ENCODE data around the gene ARHGEF28.
A peak's percentile ranks its signal among the peaks of the same experiment; 100 is the strongest.

The ARHGEF28 gene

DNA sequence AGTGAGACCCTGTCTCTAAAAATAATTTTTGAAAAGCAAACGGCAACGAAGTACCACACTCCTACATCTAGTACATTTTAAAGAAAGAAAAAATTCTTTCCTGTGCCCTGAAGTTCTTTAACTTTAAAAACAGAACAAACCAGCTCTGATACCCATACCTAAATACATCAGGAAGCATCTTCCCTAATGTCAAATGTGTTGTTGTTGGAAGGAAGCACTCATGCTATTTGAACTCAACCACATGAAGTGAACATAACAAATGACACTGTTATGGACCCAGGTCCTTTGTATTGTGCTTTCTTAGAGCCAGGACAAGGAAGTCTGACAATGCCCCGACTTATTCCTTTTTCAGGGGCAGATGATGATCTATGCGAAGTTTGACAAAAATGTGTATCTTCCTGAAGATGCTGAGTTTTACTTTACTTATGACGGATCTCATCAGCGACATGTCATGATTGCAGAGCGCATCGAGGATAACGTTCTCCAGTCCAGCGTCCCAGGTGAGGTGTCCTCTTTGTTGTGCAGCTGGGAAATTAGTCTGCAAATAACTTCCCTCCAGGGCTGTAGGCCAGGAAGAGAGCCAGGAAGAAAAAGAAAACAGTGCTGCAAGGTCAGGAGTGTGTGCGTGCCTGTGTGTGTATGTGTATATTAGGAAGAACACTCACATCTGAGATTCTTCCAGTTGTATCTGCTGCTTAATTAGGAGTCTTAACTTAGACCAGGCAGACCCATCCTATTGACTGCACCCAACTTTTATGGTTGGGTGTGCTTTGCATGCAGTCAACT lies 123.7 kb downstream of the ARHGEF28 start:
- peaks cover 7% of the 10 kb centered on the region; the same call in 1 of the 2 replicates for H3F3A ChIP-seq (ENCODE audit: insufficient read depth, low read length)
- no peak overlapping the region for H3K27ac ChIP-seq (ENCODE audit: low read length)
- no peaks in the 10 kb centered on the region for H3K9me2 ChIP-seq (replicated peaks; ENCODE audit: insufficient read depth, low read length)
- H3K4me3 ChIP-seq (ENCODE audit: low read length) = no peak overlapping the region
- no peak overlapping the region for H3K4me2 ChIP-seq (ENCODE audit: low read depth, low read length)
- no peaks in the 10 kb centered on the region for H4K20me1 ChIP-seq (ENCODE audit: insufficient read depth, low read length)
- TF ChIP-seq, protein P1, sequence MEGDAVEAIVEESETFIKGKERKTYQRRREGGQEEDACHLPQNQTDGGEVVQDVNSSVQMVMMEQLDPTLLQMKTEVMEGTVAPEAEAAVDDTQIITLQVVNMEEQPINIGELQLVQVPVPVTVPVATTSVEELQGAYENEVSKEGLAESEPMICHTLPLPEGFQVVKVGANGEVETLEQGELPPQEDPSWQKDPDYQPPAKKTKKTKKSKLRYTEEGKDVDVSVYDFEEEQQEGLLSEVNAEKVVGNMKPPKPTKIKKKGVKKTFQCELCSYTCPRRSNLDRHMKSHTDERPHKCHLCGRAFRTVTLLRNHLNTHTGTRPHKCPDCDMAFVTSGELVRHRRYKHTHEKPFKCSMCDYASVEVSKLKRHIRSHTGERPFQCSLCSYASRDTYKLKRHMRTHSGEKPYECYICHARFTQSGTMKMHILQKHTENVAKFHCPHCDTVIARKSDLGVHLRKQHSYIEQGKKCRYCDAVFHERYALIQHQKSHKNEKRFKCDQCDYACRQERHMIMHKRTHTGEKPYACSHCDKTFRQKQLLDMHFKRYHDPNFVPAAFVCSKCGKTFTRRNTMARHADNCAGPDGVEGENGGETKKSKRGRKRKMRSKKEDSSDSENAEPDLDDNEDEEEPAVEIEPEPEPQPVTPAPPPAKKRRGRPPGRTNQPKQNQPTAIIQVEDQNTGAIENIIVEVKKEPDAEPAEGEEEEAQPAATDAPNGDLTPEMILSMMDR (IDR thresholded peaks at IDR 0.05; ENCODE audit: low read length) = no peak
- H3K36me3 ChIP-seq (replicated peaks; ENCODE audit: insufficient read depth, low read length) = no peaks in the 10 kb centered on the region
- no peak overlapping the region for H3K9ac ChIP-seq (ENCODE audit: low read length)
- H2AFZ ChIP-seq (ENCODE audit: low read length) = no peak overlapping the region
- H3K4me1 ChIP-seq (ENCODE audit: low read length) = peaks cover 15% of the 10 kb centered on the region; the same call in 1 of the 2 replicates
- no peaks in the 10 kb centered on the region for H3K79me2 ChIP-seq (ENCODE audit: low read length)
- no peaks in the 10 kb centered on the region for H3K9me3 ChIP-seq (replicated peaks; ENCODE audit: insufficient read depth, low read length)
- DNase-seq = no peak
- no peaks in the 10 kb centered on the region for H3K27me3 ChIP-seq (replicated peaks; ENCODE audit: insufficient read depth, low read length)

DNA sequence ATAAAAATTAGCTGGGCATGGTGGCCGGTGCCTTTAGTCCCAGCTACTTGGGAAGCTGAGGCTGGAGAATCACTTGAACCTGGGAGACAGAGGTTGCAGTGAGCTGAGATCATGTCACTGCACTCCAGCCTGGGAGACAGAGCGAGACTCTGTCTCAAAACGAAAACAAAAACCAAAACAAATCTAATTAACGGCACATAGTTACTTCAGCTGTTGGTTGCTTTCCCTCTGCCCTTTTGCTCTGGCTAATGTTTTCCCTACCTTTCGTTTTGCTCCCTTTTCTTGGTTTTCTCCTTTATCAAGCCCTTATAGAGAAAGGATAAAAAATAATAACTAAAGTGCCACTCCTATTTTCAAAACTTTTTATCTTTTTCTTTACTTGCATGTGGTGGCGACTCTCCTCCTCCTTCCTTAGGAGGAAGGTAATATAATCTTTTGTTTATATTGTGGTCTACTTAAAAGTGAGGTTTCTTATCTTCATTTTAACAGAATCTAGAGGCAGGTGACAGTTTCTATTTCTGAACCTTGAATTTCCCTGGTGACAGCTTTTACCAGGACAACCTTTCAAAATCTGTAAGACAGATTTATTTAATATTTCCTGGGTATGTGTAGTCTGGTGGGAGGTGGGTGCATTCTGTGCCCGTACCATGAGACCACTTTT lies 125.4 kb downstream of the ARHGEF28 start:
- no peaks in the 10 kb centered on the region for H3K36me3 ChIP-seq (replicated peaks; ENCODE audit: insufficient read depth, low read length)
- H4K20me1 ChIP-seq (ENCODE audit: insufficient read depth, low read length) = no peaks in the 10 kb centered on the region
- DNase-seq = peak; percentile 30
- H3K9me3 ChIP-seq (replicated peaks; ENCODE audit: insufficient read depth, low read length) = no peaks in the 10 kb centered on the region
- H3K9ac ChIP-seq (ENCODE audit: low read length) = no peak overlapping the region
- H3F3A ChIP-seq (ENCODE audit: insufficient read depth, low read length) = peaks cover 7% of the 10 kb centered on the region; the same call in 1 of the 2 replicates
- H3K9me2 ChIP-seq (replicated peaks; ENCODE audit: insufficient read depth, low read length) = no peaks in the 10 kb centered on the region
- peak overlapping the region; percentile 10; the same call in 1 of the 2 replicates for H3K27ac ChIP-seq (ENCODE audit: low read length)
- H3K4me1 ChIP-seq (ENCODE audit: low read length) = peaks cover 15% of the 10 kb centered on the region; the same call in 1 of the 2 replicates
- no peak for TF ChIP-seq EZH2phosphoT487 (IDR thresholded peaks at IDR 0.05; ENCODE audit: low read length)
- TF ChIP-seq, protein P1 (IDR thresholded peaks at IDR 0.05; ENCODE audit: low read length) = no peak
- TF ChIP-seq EZH2 (optimal IDR thresholded peaks at IDR 0.05; ENCODE audit: low read depth, low read length) = no peak
- peak overlapping the region; percentile 50 for H3K4me3 ChIP-seq (ENCODE audit: low read length)
- peak overlapping the region; percentile 54 for H3K4me2 ChIP-seq (ENCODE audit: low read depth, low read length)
- H3K79me2 ChIP-seq (ENCODE audit: low read length) = no peaks in the 10 kb centered on the region
- H2AFZ ChIP-seq (ENCODE audit: low read length) = peak overlapping the region; percentile 62; the same call in 1 of the 2 replicates
- H3K27me3 ChIP-seq (replicated peaks; ENCODE audit: insufficient read depth, low read length) = no peaks in the 10 kb centered on the region

DNA sequence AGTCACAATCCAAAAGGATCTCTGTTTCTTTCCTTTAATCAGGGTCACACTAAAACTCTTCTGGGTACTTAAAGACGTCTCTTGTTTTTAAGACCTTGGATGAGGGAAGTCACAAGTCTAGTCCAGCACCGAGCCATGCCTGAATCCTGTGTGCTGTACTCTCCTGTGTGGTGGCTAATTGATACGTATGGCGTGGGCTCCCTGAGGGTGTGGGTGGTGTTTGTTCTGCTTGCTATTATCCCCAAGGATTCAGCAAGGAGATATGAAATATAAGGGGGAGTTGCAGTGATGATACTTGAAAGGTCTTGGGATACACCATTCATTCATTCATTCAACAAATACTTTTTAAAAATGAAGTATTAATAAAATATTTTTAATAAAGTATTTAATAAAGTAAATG lies 128.3 kb downstream of the ARHGEF28 start:
- no peaks in the 10 kb centered on the region for H3K36me3 ChIP-seq (replicated peaks; ENCODE audit: insufficient read depth, low read length)
- no peak for TF ChIP-seq EZH2phosphoT487 (IDR thresholded peaks at IDR 0.05; ENCODE audit: low read length)
- no peak for TF ChIP-seq EZH2 (optimal IDR thresholded peaks at IDR 0.05; ENCODE audit: low read depth, low read length)
- TF ChIP-seq, protein P1 (IDR thresholded peaks at IDR 0.05; ENCODE audit: low read length) = no peak
- H3K79me2 ChIP-seq (ENCODE audit: low read length) = no peaks in the 10 kb centered on the region
- H3F3A ChIP-seq (ENCODE audit: insufficient read depth, low read length) = peaks cover 7% of the 10 kb centered on the region; the same call in 1 of the 2 replicates
- H3K9me3 ChIP-seq (replicated peaks; ENCODE audit: insufficient read depth, low read length) = no peaks in the 10 kb centered on the region
- H2AFZ ChIP-seq (ENCODE audit: low read length) = no peak overlapping the region
- H3K4me1 ChIP-seq (ENCODE audit: low read length) = peaks cover 15% of the 10 kb centered on the region; the same call in 1 of the 2 replicates
- H3K4me3 ChIP-seq (ENCODE audit: low read length) = no peak overlapping the region
- DNase-seq = no peak
- H3K27ac ChIP-seq (ENCODE audit: low read length) = no peak overlapping the region
- H3K9me2 ChIP-seq (replicated peaks; ENCODE audit: insufficient read depth, low read length) = no peaks in the 10 kb centered on the region
- H3K9ac ChIP-seq (ENCODE audit: low read length) = no peak overlapping the region
- H4K20me1 ChIP-seq (ENCODE audit: insufficient read depth, low read length) = no peaks in the 10 kb centered on the region
- no peak overlapping the region for H3K4me2 ChIP-seq (ENCODE audit: low read depth, low read length)
- no peaks in the 10 kb centered on the region for H3K27me3 ChIP-seq (replicated peaks; ENCODE audit: insufficient read depth, low read length)
